SK-N-SH (cell line): ENCODE measurements around the gene TRA2B. TPM values are rescaled to one million over a fixed set of nuclear protein-coding genes. Genes with fewer than 3 reads are reported as not detected.
A peak's percentile ranks its signal among the peaks of the same experiment; 100 is the strongest.

ENCODE experiments used
- CTCF ChIA-PET: fragments of 300-600, 350-600 bp; formaldehyde crosslinking; extraction: SDS; loops from one replicate; lab custom pipeline; 2021; lab: Yijun Ruan, JAX
- POLR2A ChIA-PET: fragments of 350-600 bp; sonication (Branson Sonifier 250); formaldehyde crosslinking; extraction: SDS; loops from one replicate; lab custom pipeline; 2020; ENCODE audit warnings: antibody characterized with exemption, inconsistent platforms; lab: Yijun Ruan, JAX
- DNase-seq: peaks from one replicate; pipeline ENCODE4 v3.0.0; 2012
- H2AFZ ChIP-seq: fragments of 200-600 bp; sonication (generic); 2 replicates; pipeline ENCODE4 v1.8.1; 2016; ENCODE audit warnings: antibody characterized with exemption, mild to moderate bottlenecking, low read depth
- H3F3A ChIP-seq: fragments of 200-600 bp; sonication (generic); replicated peaks from 2 replicates; pipeline ENCODE3; 2016; ENCODE audit warnings: antibody characterized with exemption, mild to moderate bottlenecking; ENCODE audit not compliant: insufficient read depth
- H3K27ac ChIP-seq, 2 experiments: fragments of 200-500 bp in 1 of 2; fragments of 200-600 bp in 1 of 2; sonication (Bioruptor generic) in 1 of 2; sonication (generic), shearing (Covaris generic) in 1 of 2; 2 replicates each; pipeline versions ENCODE4 v1.5.1 to v1.6.1; 2014 to 2016; ENCODE audit warnings: low read depth in 2 of 2, inconsistent platforms in 1 of 2, low read length in 1 of 2, mild to moderate bottlenecking in 1 of 2, mixed read lengths in 1 of 2
- H3K27me3 ChIP-seq: fragments of 200-600 bp; sonication (generic), shearing (Covaris generic); 2 replicates; pipeline ENCODE4 v1.6.1; 2016; ENCODE audit warnings: mixed run types; ENCODE audit not compliant: insufficient read depth
- H3K36me3 ChIP-seq, 2 experiments: fragments of 200-500 bp in 1 of 2; fragments of 200-600 bp in 1 of 2; sonication (Bioruptor generic) in 1 of 2; sonication (generic) in 1 of 2; replicated peaks in 1 of 2; 2 replicates each; pipeline versions ENCODE3 to v1.5.1; 2014 to 2016; ENCODE audit warnings: low read length in 1 of 2, mild to moderate bottlenecking in 1 of 2; ENCODE audit not compliant: insufficient read depth in 2 of 2, control insufficient read depth in 1 of 2
- H3K4me1 ChIP-seq, 2 experiments: fragments of 200-500 bp in 1 of 2; fragments of 200-600 bp in 1 of 2; sonication (Bioruptor generic) in 1 of 2; sonication (generic), shearing (Covaris generic) in 1 of 2; 2 replicates each; pipeline versions ENCODE4 v1.5.1 to v1.6.1; 2014 to 2016; ENCODE audit warnings: low read depth in 1 of 2, low read length in 1 of 2, mixed run types in 1 of 2; ENCODE audit not compliant: insufficient read depth in 2 of 2, control insufficient read depth in 1 of 2
- H3K4me2 ChIP-seq: fragments of 200-600 bp; sonication (generic), shearing (Covaris generic); 2 replicates; pipeline ENCODE4 v1.6.1; 2017; ENCODE audit warnings: mixed run types
- H3K4me3 ChIP-seq, 2 experiments: fragments of 200-500 bp in 1 of 2; fragments of 200-600 bp in 1 of 2; sonication (Bioruptor generic) in 1 of 2; sonication (generic), shearing (Covaris generic) in 1 of 2; 2 replicates each; pipeline versions ENCODE4 v1.5.1 to v1.8.1; 2014 to 2016; ENCODE audit warnings: low read depth in 2 of 2, inconsistent platforms in 1 of 2, low read length in 1 of 2, mild to moderate bottlenecking in 1 of 2, mixed read lengths in 1 of 2, moderate library complexity in 1 of 2
- H3K79me2 ChIP-seq: fragments of 200-600 bp; sonication (generic); 2 replicates; pipeline ENCODE4 v1.8.1; 2017; ENCODE audit warnings: mild to moderate bottlenecking; ENCODE audit not compliant: insufficient read depth
- H3K9ac ChIP-seq: fragments of 200-600 bp; sonication (generic); 2 replicates; pipeline ENCODE4 v1.6.1; 2017; ENCODE audit warnings: mixed run types
- H3K9me2 ChIP-seq: fragments of 200-600 bp; sonication (generic); 2 replicates; pipeline ENCODE4 v1.6.1; 2017; ENCODE audit warnings: mixed run types
- H3K9me3 ChIP-seq: fragments of 200-600 bp; sonication (generic); 2 replicates; pipeline ENCODE4 v1.6.1; 2017; ENCODE audit warnings: mixed run types, mild to moderate bottlenecking, moderate library complexity
- H4K20me1 ChIP-seq: fragments of 200-600 bp; sonication (generic); 2 replicates; pipeline ENCODE4 v1.6.1; 2017; ENCODE audit warnings: mild to moderate bottlenecking, mixed run types; ENCODE audit not compliant: insufficient read depth
- EP300 ChIP-seq, 2 experiments: IDR thresholded peaks; 2 replicates each; pipeline versions ENCODE4 v1.4.0 to v1.6.1; 2012; ENCODE audit warnings: borderline replicate concordance in 1 of 2, low read depth in 1 of 2, low read length in 1 of 2
- EZH2phosphoT487 ChIP-seq: fragments of 200-600 bp; sonication (generic); IDR thresholded peaks from 2 replicates; pipeline ENCODE4 v1.6.1; 2017; ENCODE audit warnings: low read depth, mixed run types, mild to moderate bottlenecking, antibody characterized with exemption, moderate library complexity, borderline replicate concordance
- FOSL2 ChIP-seq: IDR thresholded peaks from 2 replicates; pipeline ENCODE4 v1.4.0; 2012; ENCODE audit warnings: low read depth, mild to moderate bottlenecking, moderate library complexity, borderline replicate concordance
- GATA2 ChIP-seq: sonication (generic); formaldehyde crosslinking; IDR thresholded peaks from 2 replicates; pipeline ENCODE4 v1.5.0; 2020; ENCODE audit warnings: mild to moderate bottlenecking, missing genetic modification reagents
- IRF3 ChIP-seq: fragments of 150-350 bp; IDR thresholded peaks from 2 replicates; pipeline ENCODE4 v1.6.1; 2016; ENCODE audit warnings: mild to moderate bottlenecking, low read depth, low read length
- JUND ChIP-seq: IDR thresholded peaks from 2 replicates; pipeline ENCODE4 v1.4.0; 2012
- MEF2A ChIP-seq: IDR thresholded peaks from 2 replicates; pipeline ENCODE4 v1.4.0; 2012; ENCODE audit warnings: low read depth, borderline replicate concordance
- MXI1 ChIP-seq: IDR thresholded peaks from 2 replicates; pipeline ENCODE4 v1.6.1; 2012; ENCODE audit warnings: mild to moderate bottlenecking, low read depth, low read length, improper control_type of control experiment
- PBX3 ChIP-seq: IDR thresholded peaks from 2 replicates; pipeline ENCODE4; 2012
- SMC3 ChIP-seq: IDR thresholded peaks from 2 replicates; pipeline ENCODE4 v1.6.1; 2012; ENCODE audit warnings: low read depth, low read length, improper control_type of control experiment
- TCF12 ChIP-seq: IDR thresholded peaks from 2 replicates; pipeline ENCODE4 v1.4.0; 2012
- USF2 ChIP-seq: fragments of 150-350 bp; IDR thresholded peaks from 2 replicates; pipeline ENCODE4 v1.6.1; 2017; ENCODE audit warnings: antibody characterized with exemption, low read length, low read depth, borderline replicate concordance
- WGBS: methylation state at CpG from one replicate; pipeline ENCODE4 v1.1.6; 2017; ENCODE audit warnings: low lambda C conversion rate; 5-methylcytosine and 5-hydroxymethylcytosine counted together
- polyA plus RNA-seq, 3 experiments: library from polyadenylated mRNA; depleted of rRNA; stranded (reverse); fragments of >200 nt; gene quantifications; 2 replicates each; pipeline ENCODE4 v1.2.3, GENCODE V29; 2012

Gene TRA2B
- polyA plus RNA-seq, 1 of the 3 experiments (the other 2 are of a cell fraction): 212 TPM

GRCh38 chr3:185929192-185930151 is 8.3 kb downstream of the TRA2B start:
- Histone ChIP-seq H3K36me3 (peaks cover 52 to 78% of the 10 kb centered on the region in 2 experiments), H2AFZ (no peak overlapping the region), H3F3A (peaks cover 27% of the 10 kb centered on the region), H3K9me3 (no peaks in the 10 kb centered on the region), H3K79me2 (peaks cover 100% of the 10 kb centered on the region), H3K4me1 (peaks cover 54 to 56% of the 10 kb centered on the region in 2 experiments), H3K27me3 (no peaks in the 10 kb centered on the region), H3K27ac (peak overlapping the region in 1 of 2 experiments; percentile 18; a peak in 1 of 4 replicates), H3K9ac (no peak overlapping the region), H3K4me3 (no peak overlapping the region), H4K20me1 (peaks cover 100% of the 10 kb centered on the region), H3K9me2 (no peaks in the 10 kb centered on the region), H3K4me2 (peak overlapping the region; percentile 74)
- no peak for DNase-seq
- no peak for TF ChIP-seq MXI1
- no peak for TF ChIP-seq SMC3
- no peak for TF ChIP-seq EP300 (IDR thresholded peaks at IDR 0.05; ENCODE audit: borderline replicate concordance in 1 of 2, low read depth in 1 of 2, low read length in 1 of 2)
- TF ChIP-seq MEF2A: no peak
- TF ChIP-seq USF2: no peak
- no peak for TF ChIP-seq TCF12
- TF ChIP-seq EZH2phosphoT487: no peak
- TF ChIP-seq JUND: no peak
- TF ChIP-seq IRF3: no peak
- no peak for TF ChIP-seq GATA2 (CRISPR knock-in tag)
- no peak for TF ChIP-seq PBX3
- no peak for TF ChIP-seq FOSL2
- 20% methylated on average over 3 of the region's 3 CpGs for WGBS
- CTCF ChIA-PET: interaction anchor here (1.0 to 3.0 kb wide), 3 partner anchors 14 to 269 kb away, joined by 3 to 24 read pairs (median 7); no protein-coding TSS in a partner anchor
- POLR2A ChIA-PET: interaction anchor here (1.0 to 3.3 kb wide), 2 partner anchors 8 to 21 kb away, joined by 3 to 17 read pairs; partner anchors contain the start of gene TRA2B
